Neural cell (in vitro differentiated cells): ENCODE measurements around the gene STIM1. TPM values are rescaled to one million over a fixed set of nuclear protein-coding genes. Genes with fewer than 3 reads are reported as not detected.

Experiments used
- H2AFZ ChIP-seq: fragments of 200-600, 300-800 bp; sonication (generic), shearing (Covaris generic); 2 replicates; pipeline ENCODE4 v1.6.0; 2014; ENCODE audit warnings: low read depth, mild to moderate bottlenecking, antibody characterized with exemption, low read length, moderate library complexity
- H3F3A ChIP-seq: fragments of 200-600 bp; shearing (Covaris generic); 2 replicates; pipeline ENCODE4 v1.6.1; 2016; ENCODE audit warnings: mild to moderate bottlenecking, moderate library complexity, mixed read lengths, antibody characterized with exemption, low read length; ENCODE audit not compliant: insufficient read depth, poor library complexity, severe bottlenecking
- H3K27ac ChIP-seq: fragments of 200-600, 300-800 bp; sonication (generic), shearing (Covaris generic); 2 replicates; pipeline ENCODE4 v1.5.1; 2014; ENCODE audit warnings: mild to moderate bottlenecking, low read length, moderate library complexity
- H3K27me3 ChIP-seq: fragments of 300-800, 200-600 bp; sonication (generic), shearing (Covaris generic); 2 replicates; pipeline ENCODE4 v1.6.0; 2014; ENCODE audit warnings: mild to moderate bottlenecking, low read depth, low read length, moderate library complexity; ENCODE audit not compliant: insufficient read depth
- H3K36me3 ChIP-seq: fragments of 300-800, 200-600 bp; sonication (generic), shearing (Covaris generic); 2 replicates; pipeline ENCODE4 v1.5.1; 2014; ENCODE audit warnings: mild to moderate bottlenecking, antibody characterized with exemption, low read length, moderate library complexity; ENCODE audit not compliant: insufficient read depth
- H3K4me2 ChIP-seq: fragments of 300-800, 200-600 bp; sonication (generic), shearing (Covaris generic); 2 replicates; pipeline ENCODE4 v1.6.0; 2014; ENCODE audit warnings: mild to moderate bottlenecking, low read length
- H3K4me3 ChIP-seq: fragments of 300-800, 200-600 bp; sonication (generic), shearing (Covaris generic); 2 replicates; pipeline ENCODE4 v1.5.1; 2014; ENCODE audit warnings: mild to moderate bottlenecking, low read length, moderate library complexity
- H3K79me2 ChIP-seq: fragments of 200-600 bp; shearing (Covaris generic); replicated peaks from 2 replicates; pipeline ENCODE4 v1.6.0; 2014; ENCODE audit warnings: mild to moderate bottlenecking, low read length, moderate library complexity; ENCODE audit not compliant: insufficient read depth
- H3K9ac ChIP-seq: fragments of 300-800, 200-600 bp; sonication (generic), shearing (Covaris generic); 2 replicates; pipeline ENCODE4 v1.6.1; 2016; ENCODE audit warnings: mild to moderate bottlenecking, low read length, mixed read lengths
- H3K9me2 ChIP-seq: fragments of 200-600 bp; shearing (Covaris generic); 2 replicates; pipeline ENCODE4 v1.6.1; 2016; ENCODE audit warnings: mild to moderate bottlenecking, low read length, mixed read lengths; ENCODE audit not compliant: insufficient read depth
- H3K9me3 ChIP-seq: fragments of 200-600, 300-800 bp; sonication (generic), shearing (Covaris generic); 2 replicates; pipeline ENCODE4 v1.6.1; 2016; ENCODE audit warnings: mild to moderate bottlenecking, mixed run types, low read length, moderate library complexity, mixed read lengths
- H4K20me1 ChIP-seq: fragments of 200-600 bp; shearing (Covaris generic); 2 replicates; pipeline ENCODE4 v1.6.1; 2016; ENCODE audit warnings: mild to moderate bottlenecking, mixed run types; ENCODE audit not compliant: insufficient read depth
- CTCF ChIP-seq: fragments of 450-650 bp; IDR thresholded peaks from 2 replicates; pipeline ENCODE4 v1.5.1; 2014; ENCODE audit warnings: antibody characterized with exemption, mild to moderate bottlenecking, moderate library complexity; ENCODE audit not compliant: poor library complexity, severe bottlenecking
- EP300 ChIP-seq: fragments of 450-650 bp; conservative IDR thresholded peaks from 2 replicates; pipeline ENCODE4 v1.6.1; 2014; ENCODE audit warnings: antibody characterized with exemption, mild to moderate bottlenecking, moderate library complexity; ENCODE audit not compliant: poor library complexity, severe bottlenecking
- EZH2 ChIP-seq: fragments of 200-600, 300-800 bp; shearing (Covaris generic), sonication (generic); IDR thresholded peaks from 2 replicates; pipeline ENCODE4 v1.6.1; 2014; ENCODE audit warnings: antibody characterized with exemption, low read length, borderline replicate concordance, mild to moderate bottlenecking; ENCODE audit not compliant: insufficient read depth, poor library complexity, severe bottlenecking
- MXI1 ChIP-seq: fragments of 450-650 bp; conservative IDR thresholded peaks from 2 replicates; pipeline ENCODE4 v1.6.1; 2014; ENCODE audit warnings: antibody characterized with exemption, mild to moderate bottlenecking; ENCODE audit not compliant: poor library complexity, severe bottlenecking
- POLR2AphosphoS5 ChIP-seq: IDR thresholded peaks from 2 replicates; pipeline ENCODE4 v1.6.1; 2012
- RAD21 ChIP-seq: fragments of 450-650 bp; conservative IDR thresholded peaks from 2 replicates; pipeline ENCODE4 v1.6.1; 2014; ENCODE audit warnings: antibody characterized with exemption, mild to moderate bottlenecking, moderate library complexity
- SMC3 ChIP-seq: fragments of 450-650 bp; conservative IDR thresholded peaks from 2 replicates; pipeline ENCODE4 v1.6.1; 2014; ENCODE audit warnings: antibody characterized with exemption, mild to moderate bottlenecking, moderate library complexity; ENCODE audit not compliant: poor library complexity
- TAF1 ChIP-seq: IDR thresholded peaks from 2 replicates; pipeline ENCODE4 v1.6.1; 2012; ENCODE audit warnings: low read depth
- polyA plus RNA-seq: library from polyadenylated mRNA; depleted of rRNA; stranded (reverse); fragments of >200 nt; gene quantifications from 2 replicates; pipeline ENCODE4 v1.2.3, GENCODE V29; 2014
- TF ChIP-seq, protein P1 (sequence below): IDR thresholded peaks from 2 replicates; pipeline ENCODE4 v1.6.1; 2012; ENCODE audit warnings: borderline replicate concordance

STIM1 gene
- polyA plus RNA-seq, 1 donor from 2014 or later: 14.5 TPM

- Histone ChIP-seq H3K4me3 (no peak overlapping the region), H4K20me1 (no peaks in the 10 kb centered on the region)
These were observed 25.3 kb downstream of the STIM1 start for GRCh38 chr11:3880724-3881123.

GRCh38 chr11:3882655-3883054 is 27.2 kb downstream of the STIM1 start:
- Histone ChIP-seq H2AFZ (no peak overlapping the region), H3K27ac (no peak overlapping the region), H3K9me2 (no peaks in the 10 kb centered on the region), H3K36me3 (no peaks in the 10 kb centered on the region), H3K79me2 (no peaks in the 10 kb centered on the region), H4K20me1 (no peaks in the 10 kb centered on the region), H3K4me3 (no peak overlapping the region), H3F3A (no peaks in the 10 kb centered on the region), H3K4me2 (no peak overlapping the region), H3K9me3 (no peaks in the 10 kb centered on the region), H3K9ac (no peak overlapping the region), H3K27me3 (no peaks in the 10 kb centered on the region)
- TF ChIP-seq SMC3 (no peak), EP300 (no peak), MXI1 (no peak), POLR2AphosphoS5 (no peak), EZH2 (no peak), CTCF (no peak), RAD21 (no peak), TAF1 (no peak)
- TF ChIP-seq, protein P1, sequence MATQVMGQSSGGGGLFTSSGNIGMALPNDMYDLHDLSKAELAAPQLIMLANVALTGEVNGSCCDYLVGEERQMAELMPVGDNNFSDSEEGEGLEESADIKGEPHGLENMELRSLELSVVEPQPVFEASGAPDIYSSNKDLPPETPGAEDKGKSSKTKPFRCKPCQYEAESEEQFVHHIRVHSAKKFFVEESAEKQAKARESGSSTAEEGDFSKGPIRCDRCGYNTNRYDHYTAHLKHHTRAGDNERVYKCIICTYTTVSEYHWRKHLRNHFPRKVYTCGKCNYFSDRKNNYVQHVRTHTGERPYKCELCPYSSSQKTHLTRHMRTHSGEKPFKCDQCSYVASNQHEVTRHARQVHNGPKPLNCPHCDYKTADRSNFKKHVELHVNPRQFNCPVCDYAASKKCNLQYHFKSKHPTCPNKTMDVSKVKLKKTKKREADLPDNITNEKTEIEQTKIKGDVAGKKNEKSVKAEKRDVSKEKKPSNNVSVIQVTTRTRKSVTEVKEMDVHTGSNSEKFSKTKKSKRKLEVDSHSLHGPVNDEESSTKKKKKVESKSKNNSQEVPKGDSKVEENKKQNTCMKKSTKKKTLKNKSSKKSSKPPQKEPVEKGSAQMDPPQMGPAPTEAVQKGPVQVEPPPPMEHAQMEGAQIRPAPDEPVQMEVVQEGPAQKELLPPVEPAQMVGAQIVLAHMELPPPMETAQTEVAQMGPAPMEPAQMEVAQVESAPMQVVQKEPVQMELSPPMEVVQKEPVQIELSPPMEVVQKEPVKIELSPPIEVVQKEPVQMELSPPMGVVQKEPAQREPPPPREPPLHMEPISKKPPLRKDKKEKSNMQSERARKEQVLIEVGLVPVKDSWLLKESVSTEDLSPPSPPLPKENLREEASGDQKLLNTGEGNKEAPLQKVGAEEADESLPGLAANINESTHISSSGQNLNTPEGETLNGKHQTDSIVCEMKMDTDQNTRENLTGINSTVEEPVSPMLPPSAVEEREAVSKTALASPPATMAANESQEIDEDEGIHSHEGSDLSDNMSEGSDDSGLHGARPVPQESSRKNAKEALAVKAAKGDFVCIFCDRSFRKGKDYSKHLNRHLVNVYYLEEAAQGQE: no peak

More at GRCh38 chr11:3880724-3881123, 25.3 kb downstream of the STIM1 start:
- TF ChIP-seq, protein P1: no peak
- no peak for TF ChIP-seq RAD21
- TF ChIP-seq EP300: no peak
- no peak for TF ChIP-seq SMC3
- no peak for TF ChIP-seq CTCF
- H3K9ac ChIP-seq: no peak overlapping the region
- no peaks in the 10 kb centered on the region for H3F3A ChIP-seq
- no peak overlapping the region for H3K27ac ChIP-seq
- no peaks in the 10 kb centered on the region for H3K79me2 ChIP-seq
- no peaks in the 10 kb centered on the region for H3K27me3 ChIP-seq
- no peak overlapping the region for H3K4me2 ChIP-seq
- no peaks in the 10 kb centered on the region for H3K9me3 ChIP-seq
- H3K36me3 ChIP-seq: no peaks in the 10 kb centered on the region
- H3K9me2 ChIP-seq: no peaks in the 10 kb centered on the region
- no peak overlapping the region for H2AFZ ChIP-seq
